GM23248 (cell line): ENCODE measurements around the gene FGF1. TPM values are rescaled to one million over a fixed set of nuclear protein-coding genes. Genes with fewer than 3 reads are reported as not detected.

Experiments
- DNase-seq: peaks from one replicate; pipeline ENCODE4 v3.0.0-alpha.2; 2015
- H2AFZ ChIP-seq: fragments of 200-600 bp; sonication (generic); 2 replicates; pipeline ENCODE4 v1.6.1; 2016; ENCODE audit warnings: antibody characterized with exemption
- H3F3A ChIP-seq: fragments of 200-600 bp; sonication (generic); 2 replicates; pipeline ENCODE4 v1.6.1; 2016; ENCODE audit warnings: mild to moderate bottlenecking, antibody characterized with exemption, mixed run types; ENCODE audit not compliant: insufficient read depth
- H3K27ac ChIP-seq: fragments of 200-600 bp; sonication (generic); 2 replicates; pipeline ENCODE4 v1.5.1; 2016; ENCODE audit warnings: mild to moderate bottlenecking
- H3K27me3 ChIP-seq: fragments of 200-600 bp; sonication (generic); replicated peaks from 2 replicates; pipeline ENCODE4 v1.6.1; 2016; ENCODE audit warnings: mild to moderate bottlenecking; ENCODE audit not compliant: insufficient read depth
- H3K36me3 ChIP-seq: fragments of 200-600 bp; sonication (generic); 2 replicates; pipeline ENCODE4 v1.6.1; 2016; ENCODE audit warnings: low read depth, mild to moderate bottlenecking
- H3K4me1 ChIP-seq: fragments of 200-600 bp; sonication (generic); 2 replicates; pipeline ENCODE4 v1.6.1; 2016; ENCODE audit warnings: mild to moderate bottlenecking; ENCODE audit not compliant: insufficient read depth
- H3K4me2 ChIP-seq: fragments of 200-600 bp; sonication (generic); one replicate; pipeline ENCODE4 v1.6.1; 2016; ENCODE audit warnings: mild to moderate bottlenecking; ENCODE audit not compliant: unreplicated experiment
- H3K4me3 ChIP-seq: fragments of 200-600 bp; sonication (generic); 2 replicates; pipeline ENCODE4 v1.5.1; 2016; ENCODE audit warnings: mild to moderate bottlenecking
- H3K79me2 ChIP-seq: fragments of 200-600 bp; sonication (generic); 2 replicates; pipeline ENCODE4 v1.6.1; 2016; ENCODE audit warnings: mild to moderate bottlenecking; ENCODE audit not compliant: insufficient read depth
- H3K9ac ChIP-seq: fragments of 200-600 bp; sonication (generic); 2 replicates; pipeline ENCODE4 v1.6.1; 2016; ENCODE audit warnings: mild to moderate bottlenecking
- H3K9me2 ChIP-seq: fragments of 200-600 bp; sonication (generic); 2 replicates; pipeline ENCODE4 v1.6.1; 2016; ENCODE audit warnings: mixed run types, mild to moderate bottlenecking, moderate library complexity; ENCODE audit not compliant: insufficient read depth
- H3K9me3 ChIP-seq: fragments of 200-600 bp; sonication (generic); one replicate; pipeline ENCODE4 v1.6.1; 2017; ENCODE audit warnings: low read depth
- H4K20me1 ChIP-seq: fragments of 200-600 bp; sonication (generic); 2 replicates; pipeline ENCODE4 v1.6.0; 2016; ENCODE audit not compliant: insufficient read depth
- EZH2 ChIP-seq: fragments of 200-600 bp; sonication (generic); IDR thresholded peaks from 2 replicates; pipeline ENCODE4 v1.6.1; 2018; ENCODE audit warnings: antibody characterized with exemption, mild to moderate bottlenecking; ENCODE audit not compliant: insufficient read depth, poor library complexity, severe bottlenecking
- EZH2phosphoT487 ChIP-seq: fragments of 200-600 bp; sonication (generic); IDR thresholded peaks from 2 replicates; pipeline ENCODE4 v1.6.1; 2018; ENCODE audit warnings: antibody characterized with exemption, moderate library complexity, mild to moderate bottlenecking, low read depth; ENCODE audit not compliant: insufficient read depth
- WGBS, 2 experiments: methylation state at CpG; one replicate each; pipeline ENCODE4 v1.1.6; 2015 to 2017; ENCODE audit warnings: low lambda C conversion rate in 2 of 2, low coverage in 1 of 2; ENCODE audit errors: missing lambda C conversion rate in 2 of 2; 5-methylcytosine and 5-hydroxymethylcytosine counted together
- in situ Hi-C: fragments of 300-500 bp; cut with MboI; formaldehyde crosslinking; loops from 2 replicates; pipeline ENCODE4 v1.15.0; 2020
- polyA plus RNA-seq: library from polyadenylated mRNA; unstranded; fragments of >200 nt; fragmentation: Nextera tagmentation; extraction: Ambion mirVana; gene quantifications from 2 replicates; pipeline ENCODE4 v1.2.1, GENCODE V29; 2016
- total RNA-seq: library from RNA; depleted of rRNA; stranded (reverse); fragments of >200 nt; shearing (Covaris generic); gene quantifications from 2 replicates; pipeline ENCODE4 v1.2.3, GENCODE V29; 2014

Gene FGF1
- total and polyA plus RNA-seq, 2 experiments from 2014 or later = 13.8 to 29.6 TPM

- H3K4me2 ChIP-seq = peak overlapping the region; percentile 44
- no peaks in the 10 kb centered on the region for H3K27me3 ChIP-seq
- H3K9ac ChIP-seq = no peak overlapping the region; the same call in 1 of the 2 replicates
- peaks cover 28% of the 10 kb centered on the region for H3K4me1 ChIP-seq
- TF ChIP-seq EZH2phosphoT487 = no peak
- no peaks in the 10 kb centered on the region for H3K9me2 ChIP-seq
- no peak overlapping the region for H2AFZ ChIP-seq
- no peaks in the 10 kb centered on the region for H4K20me1 ChIP-seq
- H3K36me3 ChIP-seq = no peaks in the 10 kb centered on the region
- DNase-seq = peak; percentile 82
- peak overlapping the region; percentile 39 for H3K27ac ChIP-seq
- no peak overlapping the region for H3K4me3 ChIP-seq
- WGBS, 2 experiments = 6 to 36% methylated on average over 1 of the region's 1 CpG
- H3K79me2 ChIP-seq = no peaks in the 10 kb centered on the region
- in situ Hi-C loops = no loop called here
- H3F3A ChIP-seq = peaks cover 24% of the 10 kb centered on the region
- H3K9me3 ChIP-seq = no peaks in the 10 kb centered on the region
Observed at GRCh38 chr5:142671801-142672200, 14.1 kb downstream of the FGF1 start.

DNA sequence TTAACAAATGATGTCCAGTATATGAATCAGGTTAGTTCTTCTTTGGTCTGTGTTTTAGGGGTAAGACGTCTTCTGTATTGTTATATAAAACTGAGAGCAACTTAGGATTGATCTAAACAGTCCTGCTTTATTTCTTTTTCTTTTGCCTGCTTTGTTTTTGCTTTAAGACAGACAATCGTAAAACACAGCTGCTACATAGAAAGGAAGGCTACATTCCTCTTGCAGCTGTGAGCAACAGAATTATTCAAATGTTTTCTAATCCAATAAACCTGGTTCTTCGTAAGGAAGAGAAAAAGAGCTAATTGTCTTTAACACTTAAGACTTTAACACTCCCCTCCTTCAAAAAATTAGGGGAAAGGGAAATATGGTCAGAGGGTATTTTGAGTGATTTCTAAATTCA, 14.6 kb downstream of the FGF1 start:
- Histone ChIP-seq H2AFZ (no peak overlapping the region), H3K4me3 (no peak overlapping the region), H3K4me1 (peaks cover 33% of the 10 kb centered on the region), H3K36me3 (no peaks in the 10 kb centered on the region), H3K4me2 (peak overlapping the region; percentile 44), H3F3A (peaks cover 25% of the 10 kb centered on the region), H3K27me3 (no peaks in the 10 kb centered on the region), H3K9ac (no peak overlapping the region; the same call in 1 of the 2 replicates), H3K9me3 (no peaks in the 10 kb centered on the region), H3K79me2 (no peaks in the 10 kb centered on the region), H3K27ac (peak overlapping the region; percentile 39), H4K20me1 (no peaks in the 10 kb centered on the region), H3K9me2 (no peaks in the 10 kb centered on the region)
- 51 to 56% methylated on average over 3 of the region's 3 CpGs for WGBS, 2 experiments
- TF ChIP-seq EZH2 = no peak
- no peak for TF ChIP-seq EZH2phosphoT487
- in situ Hi-C loops = no loop called here
- no peak for DNase-seq

DNA sequence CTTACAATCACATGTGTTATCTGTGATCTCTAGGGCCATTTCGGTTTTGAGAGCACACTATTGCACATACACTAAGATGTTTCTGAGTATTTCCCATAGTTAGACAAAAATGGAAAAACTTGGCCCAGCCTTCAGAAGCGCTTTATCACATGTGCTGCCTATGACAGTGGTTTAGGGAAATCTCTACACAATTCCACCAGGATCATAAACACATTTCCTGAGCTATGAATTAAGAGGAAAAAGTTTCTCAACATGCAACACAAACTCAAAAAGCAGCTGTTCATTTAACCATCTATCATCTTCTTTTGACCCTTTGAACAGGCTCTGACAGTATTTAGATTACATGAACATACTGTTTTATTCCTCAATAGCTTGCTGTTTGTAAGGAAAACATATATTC, 15.1 kb downstream of the FGF1 start:
- Histone ChIP-seq H4K20me1 (no peaks in the 10 kb centered on the region), H3K4me1 (peaks cover 35% of the 10 kb centered on the region), H3K4me3 (no peak overlapping the region), H3K9me3 (no peaks in the 10 kb centered on the region), H3F3A (peaks cover 26% of the 10 kb centered on the region), H3K36me3 (no peaks in the 10 kb centered on the region), H3K9ac (no peak overlapping the region), H3K4me2 (no peak overlapping the region), H3K27ac (no peak overlapping the region), H3K9me2 (no peaks in the 10 kb centered on the region), H3K79me2 (no peaks in the 10 kb centered on the region), H2AFZ (no peak overlapping the region), H3K27me3 (no peaks in the 10 kb centered on the region)
- in situ Hi-C loops = no loop called here
- WGBS, 2 experiments = 71 to 78% methylated on average over 2 of the region's 2 CpGs
- TF ChIP-seq EZH2phosphoT487 = no peak
- TF ChIP-seq EZH2 = no peak
- no peak for DNase-seq

DNA sequence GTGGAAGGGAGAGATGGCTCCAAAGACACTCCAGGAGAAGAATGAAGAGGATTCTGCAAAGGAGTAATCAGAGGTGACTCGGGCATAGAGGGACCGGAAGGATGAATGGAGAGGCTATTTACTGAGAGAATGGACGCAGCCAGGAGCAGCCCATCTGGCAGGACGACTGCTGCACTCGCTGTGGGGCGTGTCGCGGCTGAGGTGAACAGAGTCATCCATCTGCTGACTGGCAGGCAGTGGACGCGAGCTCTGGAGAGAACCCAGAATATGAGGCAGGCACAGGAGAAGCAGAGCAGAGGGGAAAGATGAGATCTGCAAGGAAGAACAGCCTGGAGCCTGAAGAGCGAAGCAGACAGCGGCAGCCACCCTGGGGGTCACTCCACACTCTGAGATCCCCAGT, 16.4 kb downstream of the FGF1 start:
- Histone ChIP-seq H3K9me2 (no peaks in the 10 kb centered on the region), H3K79me2 (no peaks in the 10 kb centered on the region), H3F3A (peaks cover 26% of the 10 kb centered on the region), H3K4me1 (peaks cover 31% of the 10 kb centered on the region), H4K20me1 (no peaks in the 10 kb centered on the region), H3K4me3 (no peak overlapping the region), H3K9me3 (no peaks in the 10 kb centered on the region), H3K9ac (no peak overlapping the region), H3K36me3 (no peaks in the 10 kb centered on the region), H3K27me3 (no peaks in the 10 kb centered on the region), H3K4me2 (no peak overlapping the region), H2AFZ (0 out of 2 replicates have a peak overlapping the region, but pooled peaks have one; percentile 13), H3K27ac (no peak overlapping the region)
- peak; percentile 59 for DNase-seq
- in situ Hi-C loops = no loop called here
- 44% methylated on average over 12 of the region's 12 CpGs for WGBS, 2 experiments
- TF ChIP-seq EZH2phosphoT487 (no peak), EZH2 (no peak)

GRCh38 chr5:142668336-142668735, 17.6 kb downstream of the FGF1 start:
- Histone ChIP-seq H3K27ac (no peak overlapping the region), H3F3A (peaks cover 26% of the 10 kb centered on the region), H3K4me1 (peaks cover 26% of the 10 kb centered on the region), H3K27me3 (no peaks in the 10 kb centered on the region), H3K9me2 (no peaks in the 10 kb centered on the region), H3K4me2 (no peak overlapping the region), H3K36me3 (no peaks in the 10 kb centered on the region), H3K9ac (no peak overlapping the region), H3K9me3 (no peaks in the 10 kb centered on the region), H3K4me3 (no peak overlapping the region), H3K79me2 (no peaks in the 10 kb centered on the region), H4K20me1 (no peaks in the 10 kb centered on the region), H2AFZ (no peak overlapping the region)
- 97 to 99% methylated on average over 6 of the region's 6 CpGs for WGBS, 2 experiments
- DNase-seq = no peak
- TF ChIP-seq EZH2 (no peak), EZH2phosphoT487 (no peak)
- in situ Hi-C loops = no loop called here
